ENCODE data around the gene RHOG.

DNA sequence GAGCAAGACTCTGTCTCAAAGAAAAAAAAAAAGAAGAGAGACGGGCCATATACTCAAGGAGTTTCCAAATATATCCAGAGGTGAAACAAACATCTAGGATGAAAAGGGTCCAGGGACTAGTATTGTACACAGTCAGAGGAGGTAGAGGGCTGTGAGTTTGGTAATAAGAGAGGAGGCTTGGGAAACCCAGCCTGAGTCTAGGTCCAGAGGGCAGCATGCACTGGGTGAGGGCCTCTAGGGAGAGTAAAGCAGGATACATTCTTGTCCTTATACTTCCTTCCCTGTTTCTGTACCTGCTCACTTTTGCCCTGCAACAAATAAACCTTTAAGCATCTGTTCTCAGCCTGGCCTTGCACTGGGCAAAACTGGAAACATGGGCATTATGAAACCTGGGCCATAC, 46.2 kb upstream of the RHOG start:
- TF ChIP-seq, protein P1, sequence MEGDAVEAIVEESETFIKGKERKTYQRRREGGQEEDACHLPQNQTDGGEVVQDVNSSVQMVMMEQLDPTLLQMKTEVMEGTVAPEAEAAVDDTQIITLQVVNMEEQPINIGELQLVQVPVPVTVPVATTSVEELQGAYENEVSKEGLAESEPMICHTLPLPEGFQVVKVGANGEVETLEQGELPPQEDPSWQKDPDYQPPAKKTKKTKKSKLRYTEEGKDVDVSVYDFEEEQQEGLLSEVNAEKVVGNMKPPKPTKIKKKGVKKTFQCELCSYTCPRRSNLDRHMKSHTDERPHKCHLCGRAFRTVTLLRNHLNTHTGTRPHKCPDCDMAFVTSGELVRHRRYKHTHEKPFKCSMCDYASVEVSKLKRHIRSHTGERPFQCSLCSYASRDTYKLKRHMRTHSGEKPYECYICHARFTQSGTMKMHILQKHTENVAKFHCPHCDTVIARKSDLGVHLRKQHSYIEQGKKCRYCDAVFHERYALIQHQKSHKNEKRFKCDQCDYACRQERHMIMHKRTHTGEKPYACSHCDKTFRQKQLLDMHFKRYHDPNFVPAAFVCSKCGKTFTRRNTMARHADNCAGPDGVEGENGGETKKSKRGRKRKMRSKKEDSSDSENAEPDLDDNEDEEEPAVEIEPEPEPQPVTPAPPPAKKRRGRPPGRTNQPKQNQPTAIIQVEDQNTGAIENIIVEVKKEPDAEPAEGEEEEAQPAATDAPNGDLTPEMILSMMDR (conservative IDR thresholded peaks at IDR 0.05 in 1 of 2, IDR thresholded peaks at IDR 0.05 in 1 of 2; ENCODE audit: extremely low read depth in 1 of 2, insufficient read depth in 1 of 2, low read depth in 1 of 2, low read length in 2 of 2) = no peak
- no peak for TF ChIP-seq EZH2 (IDR thresholded peaks at IDR 0.05; ENCODE audit: borderline replicate concordance, low read length)
